ENCODE data around the gene STK31.

Gene STK31

DNA sequence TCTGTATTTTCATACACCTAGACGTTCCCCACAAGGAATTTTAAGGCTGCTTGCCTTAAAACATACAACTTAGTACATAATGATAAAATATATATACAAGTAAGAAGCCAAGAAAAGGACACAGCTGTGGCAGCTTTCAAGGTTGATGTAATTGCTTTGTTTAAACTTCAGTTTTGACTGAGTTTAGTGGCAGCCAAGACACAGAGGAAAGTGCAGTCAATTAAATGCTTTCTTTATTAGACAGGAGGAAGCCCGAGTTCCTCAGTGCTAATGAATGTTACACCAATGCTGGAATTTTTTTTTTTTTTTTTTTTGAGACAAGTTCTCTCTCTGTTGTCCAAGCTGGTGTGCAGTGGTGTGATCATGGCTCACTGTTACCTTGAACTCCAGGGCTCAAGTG lies 11.2 kb upstream of the STK31 start (continued):
- TF ChIP-seq, protein P1, sequence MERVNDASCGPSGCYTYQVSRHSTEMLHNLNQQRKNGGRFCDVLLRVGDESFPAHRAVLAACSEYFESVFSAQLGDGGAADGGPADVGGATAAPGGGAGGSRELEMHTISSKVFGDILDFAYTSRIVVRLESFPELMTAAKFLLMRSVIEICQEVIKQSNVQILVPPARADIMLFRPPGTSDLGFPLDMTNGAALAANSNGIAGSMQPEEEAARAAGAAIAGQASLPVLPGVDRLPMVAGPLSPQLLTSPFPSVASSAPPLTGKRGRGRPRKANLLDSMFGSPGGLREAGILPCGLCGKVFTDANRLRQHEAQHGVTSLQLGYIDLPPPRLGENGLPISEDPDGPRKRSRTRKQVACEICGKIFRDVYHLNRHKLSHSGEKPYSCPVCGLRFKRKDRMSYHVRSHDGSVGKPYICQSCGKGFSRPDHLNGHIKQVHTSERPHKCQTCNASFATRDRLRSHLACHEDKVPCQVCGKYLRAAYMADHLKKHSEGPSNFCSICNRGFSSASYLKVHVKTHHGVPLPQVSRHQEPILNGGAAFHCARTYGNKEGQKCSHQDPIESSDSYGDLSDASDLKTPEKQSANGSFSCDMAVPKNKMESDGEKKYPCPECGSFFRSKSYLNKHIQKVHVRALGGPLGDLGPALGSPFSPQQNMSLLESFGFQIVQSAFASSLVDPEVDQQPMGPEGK (CRISPR knock-in tag; IDR thresholded peaks at IDR 0.05; ENCODE audit: borderline replicate concordance), result no peak
- TF ChIP-seq CSRNP3 (CRISPR knock-in tag; IDR thresholded peaks at IDR 0.05), result no peak

DNA sequence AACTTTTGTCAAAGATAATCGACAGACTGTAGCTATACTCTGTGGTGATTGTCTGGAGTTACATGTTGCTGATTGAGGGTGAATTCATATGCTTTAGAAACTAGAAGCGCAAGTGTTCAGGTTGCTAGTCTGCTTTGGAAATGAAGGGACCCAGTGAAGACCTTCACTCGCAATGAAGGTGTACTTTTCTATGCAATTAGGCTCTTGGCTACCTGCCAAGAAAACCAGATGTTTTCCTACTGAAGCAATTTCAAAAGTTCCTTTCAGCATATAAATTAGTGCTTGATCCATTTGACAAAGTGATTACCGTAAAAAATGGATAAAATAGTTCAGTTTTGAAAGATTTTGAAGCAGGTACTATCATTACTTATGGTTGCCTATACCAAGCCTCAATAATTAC lies 10.0 kb upstream of the STK31 start:
- ATAC-seq, result no peak
- TF ChIP-seq ZNF565 (CRISPR knock-in tag; conservative IDR thresholded peaks at IDR 0.05; ENCODE audit: low read depth) (no peak), RARB (CRISPR knock-in tag; IDR thresholded peaks at IDR 0.05) (no peak), CSDC2 (CRISPR knock-in tag; IDR thresholded peaks at IDR 0.05) (no peak), ISL1 (CRISPR knock-in tag; IDR thresholded peaks at IDR 0.05) (no peak), GLIS3 (CRISPR knock-in tag; IDR thresholded peaks at IDR 0.05) (no peak)
- TF ChIP-seq, protein P2, sequence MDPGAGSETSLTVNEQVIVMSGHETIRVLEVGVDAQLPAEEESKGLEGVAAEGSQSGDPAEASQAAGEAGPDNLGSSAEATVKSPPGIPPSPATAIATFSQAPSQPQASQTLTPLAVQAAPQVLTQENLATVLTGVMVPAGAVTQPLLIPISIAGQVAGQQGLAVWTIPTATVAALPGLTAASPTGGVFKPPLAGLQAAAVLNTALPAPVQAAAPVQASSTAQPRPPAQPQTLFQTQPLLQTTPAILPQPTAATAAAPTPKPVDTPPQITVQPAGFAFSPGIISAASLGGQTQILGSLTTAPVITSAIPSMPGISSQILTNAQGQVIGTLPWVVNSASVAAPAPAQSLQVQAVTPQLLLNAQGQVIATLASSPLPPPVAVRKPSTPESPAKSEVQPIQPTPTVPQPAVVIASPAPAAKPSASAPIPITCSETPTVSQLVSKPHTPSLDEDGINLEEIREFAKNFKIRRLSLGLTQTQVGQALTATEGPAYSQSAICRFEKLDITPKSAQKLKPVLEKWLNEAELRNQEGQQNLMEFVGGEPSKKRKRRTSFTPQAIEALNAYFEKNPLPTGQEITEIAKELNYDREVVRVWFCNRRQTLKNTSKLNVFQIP (CRISPR knock-in tag; IDR thresholded peaks at IDR 0.05; ENCODE audit: borderline replicate concordance, low read depth), result no peak
- TF ChIP-seq, protein P3, sequence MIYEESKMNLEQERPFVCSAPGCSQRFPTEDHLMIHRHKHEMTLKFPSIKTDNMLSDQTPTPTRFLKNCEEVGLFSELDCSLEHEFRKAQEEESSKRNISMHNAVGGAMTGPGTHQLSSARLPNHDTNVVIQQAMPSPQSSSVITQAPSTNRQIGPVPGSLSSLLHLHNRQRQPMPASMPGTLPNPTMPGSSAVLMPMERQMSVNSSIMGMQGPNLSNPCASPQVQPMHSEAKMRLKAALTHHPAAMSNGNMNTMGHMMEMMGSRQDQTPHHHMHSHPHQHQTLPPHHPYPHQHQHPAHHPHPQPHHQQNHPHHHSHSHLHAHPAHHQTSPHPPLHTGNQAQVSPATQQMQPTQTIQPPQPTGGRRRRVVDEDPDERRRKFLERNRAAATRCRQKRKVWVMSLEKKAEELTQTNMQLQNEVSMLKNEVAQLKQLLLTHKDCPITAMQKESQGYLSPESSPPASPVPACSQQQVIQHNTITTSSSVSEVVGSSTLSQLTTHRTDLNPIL (CRISPR knock-in tag; IDR thresholded peaks at IDR 0.05; ENCODE audit: low read depth), result no peak

DNA sequence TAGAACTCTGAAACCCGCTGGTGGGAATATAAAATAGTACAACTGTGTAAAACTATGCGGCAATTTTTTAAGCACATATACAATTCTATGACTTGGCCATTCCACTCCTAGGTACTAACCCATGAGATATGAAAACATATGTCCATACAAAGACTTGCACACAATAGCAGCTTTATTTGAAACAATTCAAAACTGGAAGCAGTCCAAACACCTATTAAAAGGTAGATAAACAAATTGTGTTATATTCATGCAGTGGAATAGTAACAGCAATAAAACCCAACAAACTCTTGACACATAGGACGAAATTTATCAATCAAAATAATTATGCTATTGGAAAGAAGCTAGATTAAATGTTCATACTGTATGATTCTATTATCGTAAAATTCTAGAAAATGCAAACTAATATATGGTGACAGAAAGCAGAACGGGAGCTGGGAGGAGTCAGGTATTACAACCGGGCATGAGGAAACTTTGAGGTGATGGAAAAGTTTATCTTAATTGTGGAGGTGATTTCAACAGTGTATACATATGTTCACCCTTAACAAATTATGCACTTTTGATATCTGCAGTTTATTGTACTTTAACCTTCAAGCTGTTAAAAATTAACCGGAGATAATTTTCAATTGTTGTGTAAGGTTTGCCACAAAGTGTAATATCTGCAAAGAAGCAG lies 803 bp upstream of the STK31 start:
- TF ChIP-seq ZNF565 (CRISPR knock-in tag; conservative IDR thresholded peaks at IDR 0.05; ENCODE audit: low read depth) (no peak), ZNF8 (CRISPR knock-in tag; IDR thresholded peaks at IDR 0.05) (no peak), ZC3H10 (CRISPR knock-in tag; IDR thresholded peaks at IDR 0.05) (no peak), CSRNP3 (CRISPR knock-in tag; IDR thresholded peaks at IDR 0.05) (no peak), RARB (CRISPR knock-in tag; IDR thresholded peaks at IDR 0.05) (no peak), GLIS3 (CRISPR knock-in tag; IDR thresholded peaks at IDR 0.05) (no peak), TOX (CRISPR knock-in tag; IDR thresholded peaks at IDR 0.05; ENCODE audit: borderline replicate concordance) (no peak), ISL1 (CRISPR knock-in tag; IDR thresholded peaks at IDR 0.05) (no peak), SNAI2 (CRISPR knock-in tag; IDR thresholded peaks at IDR 0.05) (no peak), ARNTL (CRISPR knock-in tag; IDR thresholded peaks at IDR 0.05; ENCODE audit: borderline replicate concordance, low read depth) (no peak), ESRRG (CRISPR knock-in tag; IDR thresholded peaks at IDR 0.05) (no peak), ZNF70 (CRISPR knock-in tag; IDR thresholded peaks at IDR 0.05) (no peak), PPARA (CRISPR knock-in tag; IDR thresholded peaks at IDR 0.05; ENCODE audit: borderline replicate concordance) (no peak), TCF4 (CRISPR knock-in tag; IDR thresholded peaks at IDR 0.05; ENCODE audit: borderline replicate concordance) (no peak), BACH2 (CRISPR knock-in tag; IDR thresholded peaks at IDR 0.05; ENCODE audit: borderline replicate concordance) (no peak)
- TF ChIP-seq, protein P1 (CRISPR knock-in tag; IDR thresholded peaks at IDR 0.05; ENCODE audit: borderline replicate concordance), result no peak
- ATAC-seq, result no peak

All from SK-N-SH treated with all-trans-retinoic acid at 6 μM for 48 hours (cell line).